T-helper 2 cell treated with Interferon-gamma antibody and Interleukin-4, amounts not matched to agents 5 μg/mL and 100 μg/mL, for 36 hours (primary cell): ENCODE data around the gene ADGRD2.

ENCODE experiments used
- DNase-seq: peaks from one replicate; pipeline ENCODE4 v3.0.0; 2021; ENCODE audit warnings: low spot score
- H3K27ac Mint-ChIP-seq: one replicate; pipeline ENCODE4 v1.8.0; 2021; ENCODE audit warnings: mild to moderate bottlenecking, mixed read lengths
- H3K27me3 Mint-ChIP-seq: one replicate; pipeline ENCODE4 v1.8.0; 2021; ENCODE audit warnings: low read depth, mixed read lengths
- H3K36me3 Mint-ChIP-seq: one replicate; pipeline ENCODE4 v1.8.0; 2021; ENCODE audit warnings: low read depth, mixed read lengths
- H3K4me1 Mint-ChIP-seq: one replicate; pipeline ENCODE4 v1.8.0; 2021; ENCODE audit warnings: low read depth, mixed read lengths
- H3K4me3 Mint-ChIP-seq: one replicate; pipeline ENCODE4 v1.8.0; 2022; ENCODE audit warnings: mild to moderate bottlenecking, moderate library complexity, mixed read lengths
- H3K9me3 Mint-ChIP-seq: one replicate; pipeline ENCODE4 v1.8.0; 2021; ENCODE audit warnings: mixed read lengths

Gene ADGRD2

GRCh38 chr9:124505006-124505900, 55.0 kb downstream of the ADGRD2 start:
- H3K27me3 Mint-ChIP-seq, result peaks cover 34% of the 10 kb centered on the region

GRCh38 chr9:124505901-124506346, 55.7 kb downstream of the ADGRD2 start:
- Mint-ChIP-seq H3K9me3 (no peaks in the 10 kb centered on the region), H3K4me1 (peaks cover 4% of the 10 kb centered on the region), H3K36me3 (peaks cover 2% of the 10 kb centered on the region), H3K4me3 (no peak overlapping the region), H3K27ac (no peak overlapping the region), H3K27me3 (peaks cover 30% of the 10 kb centered on the region)
- DNase-seq, result no peak

More at GRCh38 chr9:124505006-124505900, 55.0 kb downstream of the ADGRD2 start:
- Mint-ChIP-seq H3K4me1 (peaks cover 4% of the 10 kb centered on the region), H3K27ac (no peak overlapping the region), H3K9me3 (no peaks in the 10 kb centered on the region), H3K36me3 (peaks cover 2% of the 10 kb centered on the region), H3K4me3 (no peak overlapping the region)
- no peak for DNase-seq

- no peak overlapping the region for H3K27ac Mint-ChIP-seq
These were observed 56.2 kb downstream of the ADGRD2 start for GRCh38 chr9:124506433-124506832.

GRCh38 chr9:124506931-124507879, 57.0 kb downstream of the ADGRD2 start, which contains the start of gene NR5A1:
NR5A1 (minus strand) TSS chr9:124507399; CDS start chr9:124503395, 4,004 bp downstream.
- no peak within 1 kb of the TSS for H3K27ac Mint-ChIP-seq
- H3K9me3 Mint-ChIP-seq, result no peaks in the 10 kb centered on the region
- H3K36me3 Mint-ChIP-seq, result peaks cover 2% of the 10 kb centered on the region
- H3K27me3 Mint-ChIP-seq, result peaks cover 23% of the 10 kb centered on the region
- H3K4me1 Mint-ChIP-seq, result peaks cover 4% of the 10 kb centered on the region
- no peak for DNase-seq
- H3K4me3 Mint-ChIP-seq, result no peak within 1 kb of the TSS

More at GRCh38 chr9:124506433-124506832, 56.2 kb downstream of the ADGRD2 start:
- Mint-ChIP-seq H3K36me3 (peaks cover 2% of the 10 kb centered on the region), H3K9me3 (no peaks in the 10 kb centered on the region), H3K4me3 (no peak overlapping the region), H3K27me3 (peaks cover 29% of the 10 kb centered on the region), H3K4me1 (peaks cover 4% of the 10 kb centered on the region)
- DNase-seq, result no peak

- peaks cover 23% of the 10 kb centered on the region for H3K27me3 Mint-ChIP-seq
These were observed 57.7 kb downstream of the ADGRD2 start for GRCh38 chr9:124507880-124508423.

GRCh38 chr9:124510650-124511425, 60.6 kb downstream of the ADGRD2 start:
- H3K36me3 Mint-ChIP-seq, result no peaks in the 10 kb centered on the region
- H3K9me3 Mint-ChIP-seq, result no peaks in the 10 kb centered on the region
- H3K4me3 Mint-ChIP-seq, result no peak overlapping the region
- no peaks in the 10 kb centered on the region for H3K4me1 Mint-ChIP-seq
- H3K27me3 Mint-ChIP-seq, result peaks cover 8% of the 10 kb centered on the region
- H3K27ac Mint-ChIP-seq, result no peak overlapping the region
- DNase-seq, result no peak

More at GRCh38 chr9:124507880-124508423, 57.7 kb downstream of the ADGRD2 start:
- peaks cover 2% of the 10 kb centered on the region for H3K36me3 Mint-ChIP-seq
- H3K9me3 Mint-ChIP-seq, result no peaks in the 10 kb centered on the region
- no peak overlapping the region for H3K27ac Mint-ChIP-seq
- H3K4me1 Mint-ChIP-seq, result peaks cover 4% of the 10 kb centered on the region
- no peak overlapping the region for H3K4me3 Mint-ChIP-seq
- no peak for DNase-seq

- DNase-seq, result no peak
- no peak overlapping the region for H3K27ac Mint-ChIP-seq
These were observed 61.2 kb downstream of the ADGRD2 start for GRCh38 chr9:124511426-124511840.

GRCh38 chr9:124511891-124512805, 61.9 kb downstream of the ADGRD2 start:
- DNase-seq, result no peak
- Mint-ChIP-seq H3K4me1 (no peaks in the 10 kb centered on the region), H3K4me3 (no peak overlapping the region), H3K9me3 (no peaks in the 10 kb centered on the region), H3K27ac (no peak overlapping the region), H3K36me3 (no peaks in the 10 kb centered on the region), H3K27me3 (peaks cover 9% of the 10 kb centered on the region)

More at GRCh38 chr9:124511426-124511840, 61.2 kb downstream of the ADGRD2 start:
- peaks cover 6% of the 10 kb centered on the region for H3K27me3 Mint-ChIP-seq
- no peak overlapping the region for H3K4me3 Mint-ChIP-seq
- H3K36me3 Mint-ChIP-seq, result no peaks in the 10 kb centered on the region
- no peaks in the 10 kb centered on the region for H3K9me3 Mint-ChIP-seq
- H3K4me1 Mint-ChIP-seq, result no peaks in the 10 kb centered on the region

GRCh38 chr9:124512806-124513204, 62.6 kb downstream of the ADGRD2 start:
- H3K27ac Mint-ChIP-seq, result no peak overlapping the region
- peaks cover 9% of the 10 kb centered on the region for H3K27me3 Mint-ChIP-seq
- no peaks in the 10 kb centered on the region for H3K36me3 Mint-ChIP-seq
- no peak overlapping the region for H3K4me3 Mint-ChIP-seq
- no peaks in the 10 kb centered on the region for H3K9me3 Mint-ChIP-seq
- DNase-seq, result no peak
- no peaks in the 10 kb centered on the region for H3K4me1 Mint-ChIP-seq

GRCh38 chr9:124513376-124513994, 63.2 kb downstream of the ADGRD2 start:
- Mint-ChIP-seq H3K4me1 (no peaks in the 10 kb centered on the region), H3K4me3 (no peak overlapping the region), H3K27ac (no peak overlapping the region), H3K9me3 (no peaks in the 10 kb centered on the region), H3K36me3 (no peaks in the 10 kb centered on the region), H3K27me3 (peaks cover 9% of the 10 kb centered on the region)
- DNase-seq, result no peak

GRCh38 chr9:124514125-124514524, 63.9 kb downstream of the ADGRD2 start:
- no peaks in the 10 kb centered on the region for H3K36me3 Mint-ChIP-seq
- H3K4me1 Mint-ChIP-seq, result no peaks in the 10 kb centered on the region
- no peaks in the 10 kb centered on the region for H3K9me3 Mint-ChIP-seq
- no peak overlapping the region for H3K4me3 Mint-ChIP-seq
- no peak overlapping the region for H3K27ac Mint-ChIP-seq
- DNase-seq, result no peak
- peaks cover 9% of the 10 kb centered on the region for H3K27me3 Mint-ChIP-seq

- Mint-ChIP-seq H3K36me3 (no peaks in the 10 kb centered on the region), H3K27me3 (peaks cover 9% of the 10 kb centered on the region), H3K9me3 (no peaks in the 10 kb centered on the region), H3K4me3 (no peak overlapping the region), H3K27ac (no peak overlapping the region), H3K4me1 (no peaks in the 10 kb centered on the region)
- DNase-seq, result no peak
These were observed 64.6 kb downstream of the ADGRD2 start for GRCh38 chr9:124514874-124515273.
